GM12878 (cell line): ENCODE data around the gene STK35. TPM values are rescaled to one million over a fixed set of nuclear protein-coding genes. Genes with fewer than 3 reads are reported as not detected.

Experiments used
- ATAC-seq: fragments of 200-7000 bp; cut with Tn5 transposase; 3 replicates; pipeline ENCODE4 v1.9.1; 2020; ENCODE audit warnings: mild to moderate bottlenecking, moderate library complexity
- BruUV-seq: library from RNA; stranded (reverse); fragments of 400-500 nt; replicated peaks from 2 replicates; lab custom pipeline; 2021; lab: Mats Ljungman, UMichigan
- CTCF ChIA-PET: fragments of 300-600 bp; sonication (Branson Sonifier 250); formaldehyde crosslinking; extraction: SDS; loops from one replicate; lab custom pipeline; 2021; ENCODE audit warnings: inconsistent platforms; lab: Yijun Ruan, JAX
- POLR2A ChIA-PET: fragments of 350-600 bp; formaldehyde crosslinking; extraction: SDS; loops from one replicate; lab custom pipeline; 2021; ENCODE audit warnings: inconsistent platforms; lab: Charles Lee
- RAD21 ChIA-PET: fragments of 300-600 bp; sonication (Branson Sonifier 250); formaldehyde crosslinking; loops from one replicate; lab custom pipeline; 2023; ENCODE audit warnings: antibody characterized with exemption; ENCODE audit not compliant: unreplicated experiment; lab: Charles Lee
- SMC1A ChIA-PET: fragments of 300-600 bp; sonication (Branson Sonifier 250); formaldehyde crosslinking; loops from one replicate; lab custom pipeline; 2023; ENCODE audit not compliant: unreplicated experiment, uncharacterized antibody; lab: Charles Lee
- DNase-seq: peaks from one replicate; pipeline ENCODE4 v3.0.0-alpha.2; 2011; ENCODE audit warnings: low read depth, low spot score
- FAIRE-seq: peaks from 3 replicates; lab custom pipeline; 2011; peaks lifted over from hg19 to GRCh38; lab: Jason Lieb, UNC
- H2AFZ ChIP-seq: 2 replicates; pipeline ENCODE4 v1.6.0; 2011; ENCODE audit warnings: low read depth, low read length, control low read depth; ENCODE audit not compliant: control insufficient read depth
- H3K27ac ChIP-seq: 2 replicates; pipeline ENCODE4 v1.5.1; 2011; ENCODE audit warnings: control low read depth; ENCODE audit not compliant: control insufficient read depth, insufficient read depth
- H3K27me3 ChIP-seq, 2 experiments: replicated peaks in 1 of 2; 2 replicates each; pipeline versions ENCODE4 v1.6.0 to v1.6.1; 2011; ENCODE audit warnings: low read length in 1 of 2; ENCODE audit not compliant: control insufficient read depth in 2 of 2, insufficient read depth in 2 of 2
- H3K36me3 ChIP-seq, 2 experiments: 2 replicates each; pipeline ENCODE4 v1.5.1; 2011; ENCODE audit warnings: low read length in 1 of 2; ENCODE audit not compliant: control insufficient read depth in 2 of 2, insufficient read depth in 2 of 2
- H3K4me1 ChIP-seq: 2 replicates; pipeline ENCODE4 v1.6.1; 2011; ENCODE audit warnings: mild to moderate bottlenecking, low read length, moderate library complexity, mixed read lengths; ENCODE audit not compliant: control insufficient read depth, insufficient read depth
- H3K4me2 ChIP-seq: 2 replicates; pipeline ENCODE4 v1.6.0; 2011; ENCODE audit warnings: control low read depth; ENCODE audit not compliant: control insufficient read depth, insufficient read depth
- H3K4me3 ChIP-seq: fragments of 200-600 bp; sonication (generic); 2 replicates; pipeline ENCODE4 v1.5.1; 2016
- H3K79me2 ChIP-seq: 2 replicates; pipeline ENCODE4 v1.6.0; 2011; ENCODE audit warnings: low read length; ENCODE audit not compliant: control insufficient read depth, insufficient read depth
- H3K9ac ChIP-seq: 2 replicates; pipeline ENCODE4 v1.8.0; 2011; ENCODE audit warnings: low read length, control low read depth, mixed read lengths; ENCODE audit not compliant: control insufficient read depth, insufficient read depth
- H3K9me3 ChIP-seq: replicated peaks from 3 replicates; pipeline ENCODE4 v1.5.1; 2011; ENCODE audit warnings: mild to moderate bottlenecking, low read length; ENCODE audit not compliant: control insufficient read depth, insufficient read depth
- H4K20me1 ChIP-seq: 2 replicates; pipeline ENCODE4 v1.6.0; 2011; ENCODE audit not compliant: control insufficient read depth, insufficient read depth
- ASH2L ChIP-seq: fragments of 300-600, 200-600 bp; sonication (generic); IDR thresholded peaks from 2 replicates; pipeline ENCODE4 v1.6.1; 2017; ENCODE audit warnings: low read depth, mild to moderate bottlenecking, borderline replicate concordance
- CBX3 ChIP-seq: fragments of 200-600 bp; sonication (generic); IDR thresholded peaks from 2 replicates; pipeline ENCODE4 v1.6.1; 2016; ENCODE audit warnings: low read depth, borderline replicate concordance
- CBX5 ChIP-seq: sonication (generic); IDR thresholded peaks from 2 replicates; pipeline ENCODE4 v1.6.1; 2016; ENCODE audit warnings: low read depth, moderate library complexity, mild to moderate bottlenecking, inconsistent platforms
- CHD2 ChIP-seq: IDR thresholded peaks from 2 replicates; pipeline ENCODE4 v1.6.1; 2011; ENCODE audit warnings: low read depth, low read length, improper control_type of control experiment, borderline replicate concordance
- KAT2A ChIP-seq: conservative IDR thresholded peaks from 2 replicates; pipeline ENCODE4 v1.6.1; 2011; ENCODE audit warnings: low read depth, low read length; ENCODE audit not compliant: control insufficient read depth
- MEF2A ChIP-seq: IDR thresholded peaks from 2 replicates; pipeline ENCODE4 v1.6.1; 2011; ENCODE audit warnings: low read depth, mild to moderate bottlenecking, low read length, moderate library complexity; ENCODE audit not compliant: insufficient read depth
- NRF1 ChIP-seq: conservative IDR thresholded peaks from 2 replicates; pipeline ENCODE4 v1.6.1; 2011; ENCODE audit warnings: mild to moderate bottlenecking, low read depth, low read length, improper control_type of control experiment
- ZZZ3 ChIP-seq: IDR thresholded peaks from 2 replicates; pipeline ENCODE4 v1.6.1; 2011; ENCODE audit warnings: low read depth; ENCODE audit not compliant: control insufficient read depth, insufficient read length
- WGBS: methylation state at CpG from one replicate; pipeline ENCODE4 v1.1.6; 2016; ENCODE audit warnings: low lambda C conversion rate; ENCODE audit not compliant: insufficient replicate concordance, insufficient coverage; ENCODE audit errors: missing lambda C conversion rate; 5-methylcytosine and 5-hydroxymethylcytosine counted together
- in situ Hi-C: fragments of 300-500 bp; cut with MboI; formaldehyde crosslinking; loops from 9 replicates; pipeline ENCODE4 v1.14.3; 2018; ENCODE audit warnings: mixed read lengths
- intact Hi-C: fragments of 100-400 bp; cut with micrococcal nuclease; formaldehyde crosslinking; loops from one replicate; pipeline ENCODE4 v1.14.2; 2022; ENCODE audit not compliant: unreplicated experiment
- polyA plus RNA-seq, 11 experiments: library from polyadenylated mRNA; depleted of rRNA in 4 of 11; unstranded in 6 of 11; stranded (reverse) in 5 of 11; fragments of >200 nt; fragmentation: Nextera tagmentation in 4 of 11; fragmentation: Illumina TruSeq in 1 of 11; extraction: Ambion mirVana in 4 of 11; extraction: Trizol in 1 of 11; gene quantifications; 1 replicate in 1 of 11; 2 replicates in 10 of 11; pipeline versions ENCODE4 v1.2.1 to v1.2.3, GENCODE V29; 2011 to 2016; ENCODE audit warnings: inconsistent platforms in 2 of 11, missing spikeins in 2 of 11, low read depth in 1 of 11
- total RNA-seq, 4 experiments: library from RNA; depleted of rRNA in 3 of 4; stranded (reverse); fragments of >200 nt in 3 of 4; fragmentation: Illumina TruSeq in 1 of 4; extraction: Trizol in 1 of 4; gene quantifications; 2 replicates each; pipeline versions ENCODE4 v1.2.1 to v1.2.3, GENCODE V29; 2013 to 2021
- TF ChIP-seq, protein P1 (sequence below): IDR thresholded peaks from 2 replicates; pipeline ENCODE4 v1.6.1; 2012; ENCODE audit warnings: mild to moderate bottlenecking, low read depth, low read length
- TF ChIP-seq, protein P2 (sequence below): fragments of 450-650 bp; IDR thresholded peaks from 2 replicates; pipeline ENCODE4 v1.6.1; 2017; ENCODE audit warnings: mild to moderate bottlenecking

The STK35 gene
- total and polyA plus RNA-seq, 10 of the 15 experiments (the other 5 are each of a cell fraction or from before 2014, with no cell fraction given): 2.9 to 19.4 (median 9.6) TPM

DNA sequence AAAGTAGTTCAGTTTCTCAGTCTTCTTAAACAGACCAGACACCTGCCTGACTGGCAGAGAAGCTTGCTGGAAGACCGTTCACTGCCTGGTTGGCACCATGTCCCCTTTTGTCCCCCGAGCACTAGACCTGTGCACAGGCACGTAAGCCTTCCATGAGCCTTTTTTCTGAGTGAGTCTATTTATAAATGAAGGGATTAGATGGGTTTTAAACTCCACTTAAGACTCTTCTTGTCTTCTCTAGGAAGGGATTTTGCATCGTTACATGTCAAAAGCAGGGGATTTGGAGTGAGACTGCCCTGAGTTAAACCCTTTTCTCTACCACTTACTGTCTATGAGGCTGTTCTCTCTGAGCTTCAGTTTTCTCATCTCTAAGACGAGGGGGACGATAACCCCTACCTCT lies 37.6 kb downstream of the STK35 start:
- no peak for FAIRE-seq
- Histone ChIP-seq H3K4me3 (no peak overlapping the region), H3K9ac (no peak overlapping the region)
- RAD21 ChIA-PET: no interaction called here
- SMC1A ChIA-PET: interaction anchor here (1.6 kb wide), 1 partner anchor 25 kb away, joined by 3 read pairs; no protein-coding TSS in a partner anchor
- DNase-seq: no peak
- TF ChIP-seq CBX5 (no peak), NRF1 (no peak), ZZZ3 (no peak), KAT2A (no peak), ASH2L (no peak), CHD2 (no peak), CBX3 (no peak), MEF2A (no peak)
- TF ChIP-seq, protein P1, sequence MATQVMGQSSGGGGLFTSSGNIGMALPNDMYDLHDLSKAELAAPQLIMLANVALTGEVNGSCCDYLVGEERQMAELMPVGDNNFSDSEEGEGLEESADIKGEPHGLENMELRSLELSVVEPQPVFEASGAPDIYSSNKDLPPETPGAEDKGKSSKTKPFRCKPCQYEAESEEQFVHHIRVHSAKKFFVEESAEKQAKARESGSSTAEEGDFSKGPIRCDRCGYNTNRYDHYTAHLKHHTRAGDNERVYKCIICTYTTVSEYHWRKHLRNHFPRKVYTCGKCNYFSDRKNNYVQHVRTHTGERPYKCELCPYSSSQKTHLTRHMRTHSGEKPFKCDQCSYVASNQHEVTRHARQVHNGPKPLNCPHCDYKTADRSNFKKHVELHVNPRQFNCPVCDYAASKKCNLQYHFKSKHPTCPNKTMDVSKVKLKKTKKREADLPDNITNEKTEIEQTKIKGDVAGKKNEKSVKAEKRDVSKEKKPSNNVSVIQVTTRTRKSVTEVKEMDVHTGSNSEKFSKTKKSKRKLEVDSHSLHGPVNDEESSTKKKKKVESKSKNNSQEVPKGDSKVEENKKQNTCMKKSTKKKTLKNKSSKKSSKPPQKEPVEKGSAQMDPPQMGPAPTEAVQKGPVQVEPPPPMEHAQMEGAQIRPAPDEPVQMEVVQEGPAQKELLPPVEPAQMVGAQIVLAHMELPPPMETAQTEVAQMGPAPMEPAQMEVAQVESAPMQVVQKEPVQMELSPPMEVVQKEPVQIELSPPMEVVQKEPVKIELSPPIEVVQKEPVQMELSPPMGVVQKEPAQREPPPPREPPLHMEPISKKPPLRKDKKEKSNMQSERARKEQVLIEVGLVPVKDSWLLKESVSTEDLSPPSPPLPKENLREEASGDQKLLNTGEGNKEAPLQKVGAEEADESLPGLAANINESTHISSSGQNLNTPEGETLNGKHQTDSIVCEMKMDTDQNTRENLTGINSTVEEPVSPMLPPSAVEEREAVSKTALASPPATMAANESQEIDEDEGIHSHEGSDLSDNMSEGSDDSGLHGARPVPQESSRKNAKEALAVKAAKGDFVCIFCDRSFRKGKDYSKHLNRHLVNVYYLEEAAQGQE: no peak
- TF ChIP-seq, protein P2, sequence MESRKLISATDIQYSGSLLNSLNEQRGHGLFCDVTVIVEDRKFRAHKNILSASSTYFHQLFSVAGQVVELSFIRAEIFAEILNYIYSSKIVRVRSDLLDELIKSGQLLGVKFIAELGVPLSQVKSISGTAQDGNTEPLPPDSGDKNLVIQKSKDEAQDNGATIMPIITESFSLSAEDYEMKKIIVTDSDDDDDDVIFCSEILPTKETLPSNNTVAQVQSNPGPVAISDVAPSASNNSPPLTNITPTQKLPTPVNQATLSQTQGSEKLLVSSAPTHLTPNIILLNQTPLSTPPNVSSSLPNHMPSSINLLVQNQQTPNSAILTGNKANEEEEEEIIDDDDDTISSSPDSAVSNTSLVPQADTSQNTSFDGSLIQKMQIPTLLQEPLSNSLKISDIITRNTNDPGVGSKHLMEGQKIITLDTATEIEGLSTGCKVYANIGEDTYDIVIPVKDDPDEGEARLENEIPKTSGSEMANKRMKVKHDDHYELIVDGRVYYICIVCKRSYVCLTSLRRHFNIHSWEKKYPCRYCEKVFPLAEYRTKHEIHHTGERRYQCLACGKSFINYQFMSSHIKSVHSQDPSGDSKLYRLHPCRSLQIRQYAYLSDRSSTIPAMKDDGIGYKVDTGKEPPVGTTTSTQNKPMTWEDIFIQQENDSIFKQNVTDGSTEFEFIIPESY: no peak
- TF ChIP-seq, all 136 proteins: peak for 0
- in situ Hi-C loops (no loop called here), intact Hi-C loops (no loop called here)
- H3K4me1 ChIP-seq: no peaks in the 10 kb centered on the region; the same call in 1 of the 2 replicates
- ATAC-seq: no peak
- BruUV-seq: no TSS peak
- ChIA-PET CTCF (no interaction called here), POLR2A (interaction anchor here (1.3 kb wide), 1 partner anchor 36 kb away, joined by 3 read pairs; no protein-coding TSS in a partner anchor)
- 95% methylated on average over 6 of the region's 6 CpGs for WGBS
- no peak overlapping the region for H2AFZ ChIP-seq
- H3K79me2 ChIP-seq: no peaks in the 10 kb centered on the region
- H3K27me3 ChIP-seq: no peaks in the 10 kb centered on the region
- H3K36me3 ChIP-seq: peaks cover 2 to 5% of the 10 kb centered on the region in 2 experiments; a peak in 3 of 4 replicates
- H3K9me3 ChIP-seq: no peaks in the 10 kb centered on the region
- H3K4me2 ChIP-seq: no peak overlapping the region
- H4K20me1 ChIP-seq: 0 out of 2 replicates have a peak, but pooled peaks cover 4% of the 10 kb centered on the region
- no peak overlapping the region for H3K27ac ChIP-seq
